Measurements from ENCODE around the gene ZBTB46.

Gene ZBTB46

DNA sequence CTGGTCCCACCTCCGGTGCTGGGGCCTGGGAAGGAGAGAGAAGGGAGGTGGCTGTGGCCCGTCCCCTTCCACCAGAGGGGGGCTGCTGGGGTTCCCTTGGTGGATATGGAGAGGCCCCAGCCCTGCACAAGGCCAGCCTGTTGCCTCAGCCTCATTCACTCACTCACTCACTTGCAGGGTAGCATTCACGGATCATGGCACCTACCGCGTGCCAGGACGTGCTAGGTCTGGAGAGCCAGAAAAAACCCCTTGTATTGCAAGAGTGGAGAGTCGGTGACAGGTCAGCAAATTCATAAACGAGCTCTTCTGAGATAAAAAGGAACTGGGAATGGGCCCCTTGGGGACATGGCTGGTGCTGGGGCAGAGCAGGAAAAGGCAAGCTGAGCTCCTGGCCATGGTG lies 6.4 kb upstream of the ZBTB46 start:
- no peak for DNase-seq (ENCODE audit: low read depth)

- no peak for DNase-seq (ENCODE audit: low read depth)
Measured at GRCh38 chr20:63836458-63837344, 5.6 kb upstream of the ZBTB46 start.

GRCh38 chr20:63835021-63835858 lies 4.2 kb upstream of the ZBTB46 start:
- DNase-seq (ENCODE audit: low read depth), result peak; percentile 94

GRCh38 chr20:63834491-63834880 lies 3.4 kb upstream of the ZBTB46 start:
- no peak for DNase-seq (ENCODE audit: low read depth)

GRCh38 chr20:63833776-63834490 lies 2.9 kb upstream of the ZBTB46 start:
- no peak for DNase-seq (ENCODE audit: low read depth)

DNA sequence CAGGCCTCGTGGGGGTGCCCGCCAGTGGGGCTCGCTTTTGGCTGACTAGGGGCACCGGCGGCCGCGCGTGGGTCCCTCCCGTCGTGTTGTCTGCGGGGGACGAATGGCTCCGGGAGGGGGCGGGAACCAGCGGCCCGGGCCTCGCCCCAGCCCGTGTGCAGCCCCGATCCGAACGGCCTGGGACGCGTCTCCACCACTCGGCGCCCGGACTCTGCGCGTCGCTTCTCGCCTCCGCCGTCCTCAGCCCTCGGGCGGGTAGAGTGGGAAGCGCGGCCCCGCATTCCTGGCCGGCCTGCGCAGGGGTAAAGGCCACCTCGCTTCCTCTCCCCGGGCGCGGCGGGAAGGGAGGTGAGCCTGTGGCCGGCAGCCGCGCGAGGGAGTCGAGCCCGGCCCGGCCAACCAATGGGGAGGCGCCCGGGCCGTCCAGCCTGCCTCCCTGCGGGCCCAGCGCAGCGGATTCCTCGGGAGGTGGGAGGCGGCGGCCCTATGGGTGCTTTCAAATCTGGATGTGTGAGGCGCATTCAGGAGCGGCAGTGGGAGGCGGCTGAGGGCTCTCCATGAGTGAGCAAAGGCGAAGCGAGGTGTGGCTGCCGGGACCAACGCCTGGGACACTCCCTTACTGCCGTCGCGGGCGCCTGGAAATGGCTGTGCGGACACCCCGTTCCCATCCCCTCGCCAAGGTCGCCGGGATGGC lies 1.1 kb upstream of the ZBTB46 start:
- DNase-seq (ENCODE audit: low read depth), result no peak

DNA sequence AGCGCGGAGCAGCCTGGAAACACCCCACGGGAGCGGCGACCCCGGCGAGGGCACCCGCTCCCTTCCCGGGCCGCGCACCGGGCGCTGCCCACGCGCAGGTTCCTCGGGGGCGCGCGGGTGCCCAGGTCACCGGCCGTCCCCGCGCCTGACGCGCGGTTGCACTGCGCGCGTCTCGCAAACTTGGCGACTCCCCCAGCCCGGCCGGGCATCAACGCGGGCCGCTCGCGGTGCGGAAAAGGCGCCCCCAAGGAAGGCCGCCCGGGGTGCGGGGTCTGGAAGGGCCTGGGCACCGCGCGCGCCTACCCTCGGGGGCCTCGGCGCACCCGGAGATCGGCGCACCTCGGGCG lies 555 bp upstream of the ZBTB46 start:
- DNase-seq (ENCODE audit: low read depth), result no peak

- no peak for DNase-seq (ENCODE audit: low read depth)
Measured at GRCh38 chr20:63829945-63830835, 874 bp downstream of the ZBTB46 start.

GRCh38 chr20:63829603-63829944 lies 1.5 kb downstream of the ZBTB46 start:
- no peak for DNase-seq (ENCODE audit: low read depth)

DNA sequence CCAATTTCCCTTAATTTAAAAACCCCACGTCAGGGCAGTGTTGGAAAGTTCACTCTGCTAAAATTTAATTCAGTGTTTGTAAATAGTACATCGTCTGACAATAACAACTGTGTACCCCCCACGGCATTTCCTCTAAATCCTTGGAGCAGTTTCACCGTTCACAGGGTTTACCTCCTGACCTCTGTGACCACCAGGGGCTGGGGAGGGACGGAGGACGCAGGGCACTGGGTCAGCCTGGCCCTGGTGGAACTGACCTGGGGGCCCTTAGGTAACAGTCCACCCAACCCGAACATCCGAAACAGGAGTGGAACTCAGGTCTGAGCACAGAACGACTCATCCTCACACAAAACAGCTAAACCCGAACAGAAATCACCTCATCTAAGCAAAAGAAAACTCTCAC lies 2.1 kb downstream of the ZBTB46 start:
- no peak for DNase-seq (ENCODE audit: low read depth)

- no peak for DNase-seq (ENCODE audit: low read depth)
Measured at GRCh38 chr20:63828545-63828944, 2.5 kb downstream of the ZBTB46 start.

GRCh38 chr20:63828124-63828523 lies 2.9 kb downstream of the ZBTB46 start:
- DNase-seq (ENCODE audit: low read depth), result no peak

DNA sequence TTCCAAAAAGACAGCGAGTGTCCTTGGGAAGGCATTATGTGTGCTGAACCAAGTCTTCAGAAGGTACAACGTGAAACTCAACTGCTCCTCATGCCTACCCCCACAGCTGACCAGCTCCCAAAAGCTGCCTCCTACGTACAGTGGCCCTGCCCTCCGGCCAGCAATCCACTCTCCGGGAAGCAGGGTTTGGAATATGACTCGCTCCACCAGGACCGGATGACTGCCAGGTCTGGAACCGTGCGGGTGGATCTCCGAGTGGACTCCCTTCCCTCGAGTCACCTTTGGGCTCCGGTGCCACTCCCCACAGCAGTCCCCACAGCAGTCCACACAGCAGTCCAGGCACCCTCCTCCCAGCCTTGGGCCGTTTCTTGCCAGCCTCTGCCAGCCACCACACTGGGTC lies 4.3 kb downstream of the ZBTB46 start:
- no peak for DNase-seq (ENCODE audit: low read depth)

- DNase-seq (ENCODE audit: low read depth), result no peak
Measured at GRCh38 chr20:63825331-63826118, 5.5 kb downstream of the ZBTB46 start.

DNA sequence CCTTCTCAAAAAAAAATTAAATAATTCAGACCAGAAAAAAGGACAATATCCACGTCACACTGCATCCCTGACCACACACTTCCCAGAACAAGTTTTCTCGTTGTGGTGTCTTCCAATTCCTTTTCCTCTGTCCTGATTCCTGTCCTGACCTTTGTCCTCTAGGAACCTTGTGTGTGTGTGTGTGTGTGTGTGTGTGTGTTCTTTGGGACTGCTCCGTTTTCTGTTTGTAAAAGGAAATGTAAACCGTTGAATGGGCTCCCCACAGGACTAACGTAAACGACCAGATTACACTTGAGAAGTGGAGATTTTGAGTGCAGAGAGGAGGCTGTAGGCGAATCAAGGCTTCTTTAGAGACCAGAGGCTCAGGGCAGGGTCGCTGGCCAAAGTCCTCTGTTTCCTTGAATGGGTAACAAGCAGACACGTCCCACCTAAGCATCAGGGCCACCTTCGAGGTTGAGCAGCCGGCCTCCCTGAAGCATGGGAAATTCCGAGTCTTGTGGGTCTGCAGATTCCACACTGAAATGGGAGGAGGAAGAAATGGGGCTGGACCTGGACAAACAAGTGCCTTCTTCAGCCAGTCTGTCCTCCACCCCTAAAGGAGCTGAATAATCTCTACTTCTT lies 7.3 kb downstream of the ZBTB46 start:
- no peak for DNase-seq (ENCODE audit: low read depth)

GRCh38 chr20:63822276-63822696 lies 8.8 kb downstream of the ZBTB46 start:
- DNase-seq (ENCODE audit: low read depth), result no peak

GRCh38 chr20:63821811-63822210 lies 9.3 kb downstream of the ZBTB46 start:
- no peak for DNase-seq (ENCODE audit: low read depth)

GRCh38 chr20:63819224-63819921 lies 11.7 kb downstream of the ZBTB46 start:
- DNase-seq (ENCODE audit: low read depth), result no peak

DNA sequence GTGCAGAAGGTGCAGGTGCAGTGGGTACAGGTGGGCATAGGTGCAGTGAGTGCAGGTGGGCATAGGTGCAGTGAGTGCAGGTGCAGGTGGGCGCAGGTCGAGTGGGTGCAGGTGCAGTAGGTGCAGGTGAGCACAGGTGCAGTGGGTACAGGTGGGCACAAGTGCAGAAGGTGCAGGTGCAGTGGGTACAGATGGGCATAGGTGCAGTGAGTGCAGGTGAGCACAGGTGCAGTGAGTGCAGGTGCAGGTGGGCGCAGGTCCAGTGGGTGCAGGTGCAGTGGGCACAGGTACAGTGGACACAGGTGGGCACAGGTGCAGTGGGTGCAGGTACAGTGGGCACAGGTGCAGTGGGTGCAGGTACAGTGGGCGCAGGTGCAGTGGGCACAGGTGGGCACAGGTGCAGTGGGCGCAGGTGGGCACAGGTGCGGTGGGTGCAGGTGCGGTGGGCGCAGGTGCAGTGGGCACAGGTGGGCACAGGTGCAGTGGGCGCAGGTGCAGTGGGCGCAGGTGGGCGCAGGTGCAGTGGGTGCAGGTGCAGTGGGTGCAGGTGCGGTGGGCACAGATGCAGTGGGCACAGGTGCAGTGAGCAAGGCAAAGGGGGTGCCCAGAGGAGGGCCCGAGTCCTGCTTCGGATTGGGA lies 15.3 kb downstream of the ZBTB46 start:
- no peak for DNase-seq (ENCODE audit: low read depth)
